HepG2 (cell line): ENCODE results near the gene BCAM. TPM values are rescaled to one million over a fixed set of nuclear protein-coding genes. Genes with fewer than 3 reads are reported as not detected.
A peak's percentile ranks its signal among the peaks of the same experiment; 100 is the strongest.

Source experiments
- EP300 ChIP-seq, 3 experiments: sonication (generic) in 1 of 3; formaldehyde crosslinking in 1 of 3; IDR thresholded peaks; 2 replicates each; pipeline versions ENCODE4 v1.5.1 to v1.6.1; 2011 to 2020; ENCODE audit warnings: low read depth in 2 of 3, low read length in 2 of 3, borderline replicate concordance in 1 of 3, improper control_type of control experiment in 1 of 3, mild to moderate bottlenecking in 1 of 3, missing genetic modification reagents in 1 of 3, moderate library complexity in 1 of 3
- FOXK1 ChIP-seq: sonication (generic); formaldehyde crosslinking; IDR thresholded peaks from 2 replicates; pipeline ENCODE4 v1.4.0; 2020; ENCODE audit warnings: low read depth, missing genetic modification reagents, borderline replicate concordance
- HDAC2 ChIP-seq: sonication (generic); formaldehyde crosslinking; IDR thresholded peaks from 2 replicates; pipeline ENCODE4 v1.4.0; 2020; ENCODE audit warnings: missing genetic modification reagents
- HNF4G ChIP-seq, 2 experiments: sonication (generic) in 1 of 2; formaldehyde crosslinking in 1 of 2; IDR thresholded peaks; 2 replicates each; pipeline versions ENCODE4 v1.4.0 to v1.6.1; 2011 to 2020; ENCODE audit warnings: borderline replicate concordance in 2 of 2, low read depth in 2 of 2, mild to moderate bottlenecking in 2 of 2, low read length in 1 of 2, missing genetic modification reagents in 1 of 2, moderate library complexity in 1 of 2
- HOXA3 ChIP-seq: sonication (generic); formaldehyde crosslinking; IDR thresholded peaks from 2 replicates; pipeline ENCODE4 v1.5.0; 2020; ENCODE audit warnings: missing genetic modification reagents
- NR2F2 ChIP-seq: IDR thresholded peaks from 2 replicates; pipeline ENCODE4 v1.6.1; 2012; ENCODE audit warnings: low read depth, inconsistent platforms, borderline replicate concordance
- ONECUT2 ChIP-seq: sonication (generic); formaldehyde crosslinking; IDR thresholded peaks from 2 replicates; pipeline ENCODE4 v1.4.0; 2020; ENCODE audit warnings: missing genetic modification reagents
- ZNF251 ChIP-seq: sonication (generic); formaldehyde crosslinking; IDR thresholded peaks from 2 replicates; pipeline ENCODE4 v1.9.0; 2021; ENCODE audit warnings: mild to moderate bottlenecking, missing genetic modification reagents
- ZNF292 ChIP-seq: sonication (generic); formaldehyde crosslinking; IDR thresholded peaks from 2 replicates; pipeline ENCODE4 v1.8.1; 2022; ENCODE audit warnings: mild to moderate bottlenecking, low read depth, missing genetic modification reagents, borderline replicate concordance
- ZNF772 ChIP-seq: sonication (generic); formaldehyde crosslinking; IDR thresholded peaks from 2 replicates; pipeline ENCODE4 v1.5.0; 2020; ENCODE audit warnings: mild to moderate bottlenecking, missing genetic modification reagents
- ZNF781 ChIP-seq: sonication (generic); formaldehyde crosslinking; IDR thresholded peaks from 2 replicates; pipeline ENCODE4 v1.5.1; 2020; ENCODE audit warnings: borderline replicate concordance, mild to moderate bottlenecking, missing genetic modification reagents; ENCODE audit errors: not compliant biosample characterization
- polyA plus RNA-seq, 8 experiments: library from polyadenylated mRNA; depleted of rRNA in 3 of 8; stranded (reverse) in 7 of 8; unstranded in 1 of 8; fragments of >200 nt; fragmentation: Illumina TruSeq in 4 of 8; extraction: Trizol in 4 of 8; gene quantifications; 2 replicates each; pipeline versions ENCODE4 v1.2.1 to v1.2.3, GENCODE V29; 2011 to 2016; ENCODE audit warnings: low read depth in 4 of 8, missing spikeins in 1 of 8, mixed read lengths in 1 of 8; ENCODE audit not compliant: insufficient read depth in 1 of 8
- total RNA-seq, 5 experiments: library from RNA; depleted of rRNA; stranded (reverse); fragments of >200 nt; fragmentation: Illumina TruSeq; extraction: Trizol; gene quantifications; 2 replicates each; pipeline ENCODE4 v1.2.3, GENCODE V29; 2016; ENCODE audit warnings: low read depth in 1 of 5
- TF ChIP-seq, protein P1 (sequence below): IDR thresholded peaks from 2 replicates; pipeline ENCODE4 v1.4.0; 2020; ENCODE audit warnings: mild to moderate bottlenecking, missing genetic modification reagents
- TF ChIP-seq, protein P2 (sequence below): sonication (generic); formaldehyde crosslinking; IDR thresholded peaks from 2 replicates; pipeline ENCODE4 v1.5.0; 2020; ENCODE audit warnings: mild to moderate bottlenecking, low read depth, missing genetic modification reagents, borderline replicate concordance
- TF ChIP-seq, protein P3 (sequence below): sonication (generic); formaldehyde crosslinking; IDR thresholded peaks from 2 replicates; pipeline ENCODE4 v1.5.1; 2020; ENCODE audit warnings: mild to moderate bottlenecking, missing genetic modification reagents, moderate library complexity
- TF ChIP-seq, protein P4 (sequence below): IDR thresholded peaks from 2 replicates; pipeline ENCODE4 v1.6.1; 2016; ENCODE audit warnings: mild to moderate bottlenecking
- TF ChIP-seq, protein P5 (sequence below): IDR thresholded peaks from 2 replicates; pipeline ENCODE4 v1.6.1; 2016; ENCODE audit warnings: missing compliant biosample characterization, missing genetic modification reagents, borderline replicate concordance

Gene BCAM
- total and polyA plus RNA-seq, 2 of the 13 experiments (the other 11 are each of a cell fraction or from before 2014, with no cell fraction given) = 51.2 to 62.7 TPM

DNA sequence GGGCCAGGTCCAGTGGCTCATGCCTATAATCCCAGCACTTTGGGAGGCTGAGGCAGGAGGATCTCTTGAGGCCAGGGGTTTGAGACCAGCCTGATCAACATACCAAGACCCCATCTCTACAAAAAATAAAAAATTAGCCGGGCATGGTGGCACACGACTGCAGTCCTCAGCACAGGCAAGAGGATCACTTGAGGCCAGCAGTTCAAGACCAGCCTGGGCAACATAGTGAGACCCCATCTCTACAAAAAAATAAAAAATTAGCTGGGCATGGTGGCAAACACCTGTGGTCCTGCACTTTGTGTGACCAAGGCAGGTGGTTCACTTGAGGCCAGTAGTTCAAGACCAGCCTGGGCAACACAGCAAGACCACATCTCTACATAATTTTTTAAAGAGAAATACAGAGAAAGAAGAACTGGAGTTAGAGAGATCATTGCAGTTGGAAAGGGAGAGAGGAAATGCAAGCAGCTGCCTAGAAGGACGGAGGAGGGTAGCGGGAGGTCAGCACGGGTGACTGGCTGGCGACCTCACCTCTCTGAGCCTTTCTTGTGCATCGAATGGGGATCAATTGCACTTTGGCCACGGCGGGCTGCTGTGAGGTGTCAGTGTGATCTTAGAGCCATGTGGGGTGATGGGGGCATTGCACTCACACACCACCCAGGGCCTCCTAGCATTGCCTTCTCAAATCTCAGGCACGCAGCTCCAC is 13.9 kb downstream of the BCAM start (continued):
- TF ChIP-seq, protein P1, sequence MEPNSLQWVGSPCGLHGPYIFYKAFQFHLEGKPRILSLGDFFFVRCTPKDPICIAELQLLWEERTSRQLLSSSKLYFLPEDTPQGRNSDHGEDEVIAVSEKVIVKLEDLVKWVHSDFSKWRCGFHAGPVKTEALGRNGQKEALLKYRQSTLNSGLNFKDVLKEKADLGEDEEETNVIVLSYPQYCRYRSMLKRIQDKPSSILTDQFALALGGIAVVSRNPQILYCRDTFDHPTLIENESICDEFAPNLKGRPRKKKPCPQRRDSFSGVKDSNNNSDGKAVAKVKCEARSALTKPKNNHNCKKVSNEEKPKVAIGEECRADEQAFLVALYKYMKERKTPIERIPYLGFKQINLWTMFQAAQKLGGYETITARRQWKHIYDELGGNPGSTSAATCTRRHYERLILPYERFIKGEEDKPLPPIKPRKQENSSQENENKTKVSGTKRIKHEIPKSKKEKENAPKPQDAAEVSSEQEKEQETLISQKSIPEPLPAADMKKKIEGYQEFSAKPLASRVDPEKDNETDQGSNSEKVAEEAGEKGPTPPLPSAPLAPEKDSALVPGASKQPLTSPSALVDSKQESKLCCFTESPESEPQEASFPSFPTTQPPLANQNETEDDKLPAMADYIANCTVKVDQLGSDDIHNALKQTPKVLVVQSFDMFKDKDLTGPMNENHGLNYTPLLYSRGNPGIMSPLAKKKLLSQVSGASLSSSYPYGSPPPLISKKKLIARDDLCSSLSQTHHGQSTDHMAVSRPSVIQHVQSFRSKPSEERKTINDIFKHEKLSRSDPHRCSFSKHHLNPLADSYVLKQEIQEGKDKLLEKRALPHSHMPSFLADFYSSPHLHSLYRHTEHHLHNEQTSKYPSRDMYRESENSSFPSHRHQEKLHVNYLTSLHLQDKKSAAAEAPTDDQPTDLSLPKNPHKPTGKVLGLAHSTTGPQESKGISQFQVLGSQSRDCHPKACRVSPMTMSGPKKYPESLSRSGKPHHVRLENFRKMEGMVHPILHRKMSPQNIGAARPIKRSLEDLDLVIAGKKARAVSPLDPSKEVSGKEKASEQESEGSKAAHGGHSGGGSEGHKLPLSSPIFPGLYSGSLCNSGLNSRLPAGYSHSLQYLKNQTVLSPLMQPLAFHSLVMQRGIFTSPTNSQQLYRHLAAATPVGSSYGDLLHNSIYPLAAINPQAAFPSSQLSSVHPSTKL (CRISPR knock-in tag) = 0 out of 2 replicates have a peak, but pooled peaks have one; percentile 38
- TF ChIP-seq, protein P2, sequence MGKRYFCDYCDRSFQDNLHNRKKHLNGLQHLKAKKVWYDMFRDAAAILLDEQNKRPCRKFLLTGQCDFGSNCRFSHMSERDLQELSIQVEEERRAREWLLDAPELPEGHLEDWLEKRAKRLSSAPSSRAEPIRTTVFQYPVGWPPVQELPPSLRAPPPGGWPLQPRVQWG (CRISPR knock-in tag) = no peak
- TF ChIP-seq ZNF292 (CRISPR knock-in tag) = peak; percentile 81; the same call in 1 of the 2 replicates
- TF ChIP-seq ZNF251 (CRISPR knock-in tag) = no peak
- TF ChIP-seq EP300 (IDR thresholded peaks at IDR 0.05; ENCODE audit: low read depth in 2 of 2, low read length in 2 of 2) = 0 out of 4 replicates have a peak, but pooled peaks of 1 of the 2 experiments have one; percentile 6
- TF ChIP-seq EP300 (CRISPR knock-in tag; IDR thresholded peaks at IDR 0.05; ENCODE audit: borderline replicate concordance) = no peak
- TF ChIP-seq HOXA3 (CRISPR knock-in tag) = peak; percentile 49; the same call in 1 of the 2 replicates
- 0 out of 2 replicates have a peak, but pooled peaks have one; percentile 6 for TF ChIP-seq ONECUT2 (CRISPR knock-in tag)
- 0 out of 2 replicates have a peak, but pooled peaks have one; percentile 27 for TF ChIP-seq HDAC2 (CRISPR knock-in tag)
- peak; percentile 56; the same call in 1 of the 2 replicates for TF ChIP-seq NR2F2
- no peak for TF ChIP-seq ZNF781 (CRISPR knock-in tag)
- TF ChIP-seq, protein P3, sequence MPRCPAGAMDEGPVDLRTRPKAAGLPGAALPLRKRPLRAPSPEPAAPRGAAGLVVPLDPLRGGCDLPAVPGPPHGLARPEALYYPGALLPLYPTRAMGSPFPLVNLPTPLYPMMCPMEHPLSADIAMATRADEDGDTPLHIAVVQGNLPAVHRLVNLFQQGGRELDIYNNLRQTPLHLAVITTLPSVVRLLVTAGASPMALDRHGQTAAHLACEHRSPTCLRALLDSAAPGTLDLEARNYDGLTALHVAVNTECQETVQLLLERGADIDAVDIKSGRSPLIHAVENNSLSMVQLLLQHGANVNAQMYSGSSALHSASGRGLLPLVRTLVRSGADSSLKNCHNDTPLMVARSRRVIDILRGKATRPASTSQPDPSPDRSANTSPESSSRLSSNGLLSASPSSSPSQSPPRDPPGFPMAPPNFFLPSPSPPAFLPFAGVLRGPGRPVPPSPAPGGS (CRISPR knock-in tag) = 0 out of 2 replicates have a peak, but pooled peaks have one; percentile 24
- TF ChIP-seq, protein P4, sequence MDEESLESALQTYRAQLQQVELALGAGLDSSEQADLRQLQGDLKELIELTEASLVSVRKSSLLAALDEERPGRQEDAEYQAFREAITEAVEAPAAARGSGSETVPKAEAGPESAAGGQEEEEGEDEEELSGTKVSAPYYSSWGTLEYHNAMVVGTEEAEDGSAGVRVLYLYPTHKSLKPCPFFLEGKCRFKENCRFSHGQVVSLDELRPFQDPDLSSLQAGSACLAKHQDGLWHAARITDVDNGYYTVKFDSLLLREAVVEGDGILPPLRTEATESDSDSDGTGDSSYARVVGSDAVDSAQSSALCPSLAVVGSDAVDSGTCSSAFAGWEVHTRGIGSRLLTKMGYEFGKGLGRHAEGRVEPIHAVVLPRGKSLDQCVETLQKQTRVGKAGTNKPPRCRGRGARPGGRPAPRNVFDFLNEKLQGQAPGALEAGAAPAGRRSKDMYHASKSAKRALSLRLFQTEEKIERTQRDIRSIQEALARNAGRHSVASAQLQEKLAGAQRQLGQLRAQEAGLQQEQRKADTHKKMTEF (CRISPR knock-in tag) = peak; percentile 40; the same call in 1 of the 2 replicates
- TF ChIP-seq, protein P5, sequence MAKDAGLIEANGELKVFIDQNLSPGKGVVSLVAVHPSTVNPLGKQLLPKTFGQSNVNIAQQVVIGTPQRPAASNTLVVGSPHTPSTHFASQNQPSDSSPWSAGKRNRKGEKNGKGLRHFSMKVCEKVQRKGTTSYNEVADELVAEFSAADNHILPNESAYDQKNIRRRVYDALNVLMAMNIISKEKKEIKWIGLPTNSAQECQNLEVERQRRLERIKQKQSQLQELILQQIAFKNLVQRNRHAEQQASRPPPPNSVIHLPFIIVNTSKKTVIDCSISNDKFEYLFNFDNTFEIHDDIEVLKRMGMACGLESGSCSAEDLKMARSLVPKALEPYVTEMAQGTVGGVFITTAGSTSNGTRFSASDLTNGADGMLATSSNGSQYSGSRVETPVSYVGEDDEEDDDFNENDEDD (CRISPR knock-in tag) = peak; percentile 11; the same call in 1 of the 2 replicates
- TF ChIP-seq ZNF772 (CRISPR knock-in tag) = 0 out of 2 replicates have a peak, but pooled peaks have one; percentile 30
- 0 out of 2 replicates have a peak, but pooled peaks have one; percentile 25 for TF ChIP-seq HNF4G (IDR thresholded peaks at IDR 0.05; ENCODE audit: borderline replicate concordance, low read depth, low read length)
- TF ChIP-seq HNF4G (CRISPR knock-in tag; IDR thresholded peaks at IDR 0.05; ENCODE audit: borderline replicate concordance, low read depth) = no peak
- peak; percentile 22; the same call in 1 of the 2 replicates for TF ChIP-seq FOXK1 (CRISPR knock-in tag)
